ENCODE data around the gene CHI3L1.

CHI3L1 gene

DNA sequence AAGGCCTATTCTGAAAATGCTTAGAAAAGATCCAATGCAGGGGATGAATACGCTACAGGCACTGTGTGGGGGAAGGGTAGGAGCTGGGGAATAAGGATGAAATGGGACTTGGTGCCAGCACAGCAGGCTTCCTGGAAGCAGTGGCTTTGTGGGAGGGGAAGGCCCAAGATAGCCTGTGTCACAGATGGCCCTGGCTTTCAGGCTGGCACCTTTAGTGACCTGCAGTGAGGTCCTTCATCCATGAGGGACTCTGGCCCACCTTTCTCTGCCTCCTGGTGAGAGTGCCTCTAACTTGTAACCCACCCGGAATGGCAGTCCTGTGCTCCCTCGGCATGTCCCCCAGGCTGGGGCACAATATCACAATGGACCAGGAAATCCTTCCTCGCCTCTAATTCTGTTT, 919 bp downstream of the CHI3L1 start:
- DNase-seq: no peak
- Histone ChIP-seq H3K27ac (ENCODE audit: low read length) (no peak overlapping the region), H3K9me3 (ENCODE audit: insufficient read depth, low read length, severe bottlenecking) (no peaks in the 10 kb centered on the region), H3K27me3 (ENCODE audit: insufficient read depth, low read length, poor library complexity) (peaks cover 36% of the 10 kb centered on the region), H2AFZ (ENCODE audit: low read depth, low read length) (no peak overlapping the region), H3K4me3 (ENCODE audit: low read depth in 1 of 2, low read length in 2 of 2) (no peak overlapping the region), H3K79me2 (ENCODE audit: insufficient read depth, low read length) (no peaks in the 10 kb centered on the region), H3K4me2 (ENCODE audit: insufficient read depth, low read length) (no peak overlapping the region), H3K36me3 (ENCODE audit: insufficient read depth, low read length) (no peaks in the 10 kb centered on the region), H3K4me1 (ENCODE audit: insufficient read depth, low read length) (no peaks in the 10 kb centered on the region), H3K9ac (ENCODE audit: low read depth, low read length) (no peak overlapping the region), H4K20me1 (ENCODE audit: insufficient read depth, low read length) (peaks cover 7% of the 10 kb centered on the region; the same call in 1 of the 2 replicates)
- TF ChIP-seq, protein P1, sequence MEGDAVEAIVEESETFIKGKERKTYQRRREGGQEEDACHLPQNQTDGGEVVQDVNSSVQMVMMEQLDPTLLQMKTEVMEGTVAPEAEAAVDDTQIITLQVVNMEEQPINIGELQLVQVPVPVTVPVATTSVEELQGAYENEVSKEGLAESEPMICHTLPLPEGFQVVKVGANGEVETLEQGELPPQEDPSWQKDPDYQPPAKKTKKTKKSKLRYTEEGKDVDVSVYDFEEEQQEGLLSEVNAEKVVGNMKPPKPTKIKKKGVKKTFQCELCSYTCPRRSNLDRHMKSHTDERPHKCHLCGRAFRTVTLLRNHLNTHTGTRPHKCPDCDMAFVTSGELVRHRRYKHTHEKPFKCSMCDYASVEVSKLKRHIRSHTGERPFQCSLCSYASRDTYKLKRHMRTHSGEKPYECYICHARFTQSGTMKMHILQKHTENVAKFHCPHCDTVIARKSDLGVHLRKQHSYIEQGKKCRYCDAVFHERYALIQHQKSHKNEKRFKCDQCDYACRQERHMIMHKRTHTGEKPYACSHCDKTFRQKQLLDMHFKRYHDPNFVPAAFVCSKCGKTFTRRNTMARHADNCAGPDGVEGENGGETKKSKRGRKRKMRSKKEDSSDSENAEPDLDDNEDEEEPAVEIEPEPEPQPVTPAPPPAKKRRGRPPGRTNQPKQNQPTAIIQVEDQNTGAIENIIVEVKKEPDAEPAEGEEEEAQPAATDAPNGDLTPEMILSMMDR (IDR thresholded peaks at IDR 0.05; ENCODE audit: borderline replicate concordance, extremely low read depth, low read length, poor library complexity, severe bottlenecking): no peak
- no peak for TF ChIP-seq EZH2 (IDR thresholded peaks at IDR 0.05; ENCODE audit: borderline replicate concordance, low read depth, low read length, severe bottlenecking)
- no peak for ATAC-seq (ENCODE audit: insufficient read depth, low read depth)

DNA sequence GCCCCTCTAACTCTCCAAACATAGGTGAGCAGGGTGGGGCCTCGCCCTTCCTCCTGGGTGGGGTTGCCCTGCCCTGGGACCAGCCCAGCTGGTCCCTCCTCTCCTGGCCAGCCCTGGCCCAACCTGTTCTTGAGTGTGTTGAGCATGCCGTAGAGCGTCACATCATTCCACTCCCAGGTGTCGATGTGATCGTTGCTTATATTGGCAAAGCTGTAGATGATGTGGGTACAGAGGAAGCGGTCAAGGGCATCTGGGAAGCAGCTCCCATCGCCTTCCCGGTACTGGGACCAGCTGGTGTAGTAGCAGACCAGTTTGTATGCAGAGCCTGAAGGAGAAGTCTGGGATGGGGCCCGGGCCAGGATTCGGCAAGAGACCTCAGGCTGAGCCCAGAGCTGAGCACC, 1.4 kb downstream of the CHI3L1 start:
- ATAC-seq (ENCODE audit: insufficient read depth, low read depth) (no peak), DNase-seq (no peak)
- no peak overlapping the region for H3K27ac ChIP-seq (ENCODE audit: low read length)
- no peaks in the 10 kb centered on the region for H3K36me3 ChIP-seq (ENCODE audit: insufficient read depth, low read length)
- no peak overlapping the region for H3K9ac ChIP-seq (ENCODE audit: low read depth, low read length)
- H2AFZ ChIP-seq (ENCODE audit: low read depth, low read length): no peak overlapping the region
- no peak overlapping the region for H3K4me3 ChIP-seq (ENCODE audit: low read depth in 1 of 2, low read length in 2 of 2)
- no peaks in the 10 kb centered on the region for H3K9me3 ChIP-seq (ENCODE audit: insufficient read depth, low read length, severe bottlenecking)
- H3K4me2 ChIP-seq (ENCODE audit: insufficient read depth, low read length): no peak overlapping the region
- no peaks in the 10 kb centered on the region for H3K4me1 ChIP-seq (ENCODE audit: insufficient read depth, low read length)
- H4K20me1 ChIP-seq (ENCODE audit: insufficient read depth, low read length): peaks cover 7% of the 10 kb centered on the region; the same call in 1 of the 2 replicates
- no peaks in the 10 kb centered on the region for H3K79me2 ChIP-seq (ENCODE audit: insufficient read depth, low read length)
- TF ChIP-seq, protein P1 (IDR thresholded peaks at IDR 0.05; ENCODE audit: borderline replicate concordance, extremely low read depth, low read length, poor library complexity, severe bottlenecking): no peak
- TF ChIP-seq EZH2 (IDR thresholded peaks at IDR 0.05; ENCODE audit: borderline replicate concordance, low read depth, low read length, severe bottlenecking): no peak
- H3K27me3 ChIP-seq (ENCODE audit: insufficient read depth, low read length, poor library complexity): peaks cover 35% of the 10 kb centered on the region

DNA sequence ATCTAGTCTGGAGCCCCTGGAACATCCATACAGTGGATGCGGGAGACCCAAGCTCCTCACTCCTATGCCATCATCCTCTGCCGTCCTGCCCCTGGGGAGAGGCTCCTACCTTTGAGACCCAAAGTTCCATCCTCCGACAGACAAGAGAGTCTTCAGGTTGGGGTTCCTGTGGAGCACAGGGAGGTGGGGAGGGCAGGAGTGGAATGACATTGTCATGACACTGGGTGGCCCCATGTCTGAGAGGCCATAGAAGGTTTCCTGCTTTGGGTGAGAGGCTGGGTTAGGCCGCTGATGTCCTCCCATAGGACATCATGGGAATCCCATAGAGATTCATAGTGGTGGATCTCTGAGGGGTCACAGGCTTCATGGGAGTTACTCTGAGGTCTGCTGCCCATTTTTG, 2.0 kb downstream of the CHI3L1 start:
- TF ChIP-seq, protein P1 (IDR thresholded peaks at IDR 0.05; ENCODE audit: borderline replicate concordance, extremely low read depth, low read length, poor library complexity, severe bottlenecking): no peak
- no peak for TF ChIP-seq EZH2 (IDR thresholded peaks at IDR 0.05; ENCODE audit: borderline replicate concordance, low read depth, low read length, severe bottlenecking)

GRCh38 chr1:203183828-203184227, 2.7 kb downstream of the CHI3L1 start:
- peaks cover 25% of the 10 kb centered on the region for H3K27me3 ChIP-seq (ENCODE audit: insufficient read depth, low read length, poor library complexity)
- DNase-seq: no peak
- no peak for TF ChIP-seq EZH2 (IDR thresholded peaks at IDR 0.05; ENCODE audit: borderline replicate concordance, low read depth, low read length, severe bottlenecking)
- TF ChIP-seq, protein P1 (IDR thresholded peaks at IDR 0.05; ENCODE audit: borderline replicate concordance, extremely low read depth, low read length, poor library complexity, severe bottlenecking): no peak

More for the DNA sequence above, 2.0 kb downstream of the CHI3L1 start:
- ATAC-seq (ENCODE audit: insufficient read depth, low read depth) (no peak), DNase-seq (no peak)
- H3K36me3 ChIP-seq (ENCODE audit: insufficient read depth, low read length): no peaks in the 10 kb centered on the region
- no peak overlapping the region for H3K9ac ChIP-seq (ENCODE audit: low read depth, low read length)
- no peaks in the 10 kb centered on the region for H3K79me2 ChIP-seq (ENCODE audit: insufficient read depth, low read length)
- no peak overlapping the region for H2AFZ ChIP-seq (ENCODE audit: low read depth, low read length)
- H3K9me3 ChIP-seq (ENCODE audit: insufficient read depth, low read length, severe bottlenecking): no peaks in the 10 kb centered on the region
- H3K27me3 ChIP-seq (ENCODE audit: insufficient read depth, low read length, poor library complexity): peaks cover 30% of the 10 kb centered on the region
- H3K4me2 ChIP-seq (ENCODE audit: insufficient read depth, low read length): no peak overlapping the region
- no peak overlapping the region for H3K27ac ChIP-seq (ENCODE audit: low read length)
- no peak overlapping the region for H3K4me3 ChIP-seq (ENCODE audit: low read depth in 1 of 2, low read length in 2 of 2)
- no peaks in the 10 kb centered on the region for H3K4me1 ChIP-seq (ENCODE audit: insufficient read depth, low read length)
- H4K20me1 ChIP-seq (ENCODE audit: insufficient read depth, low read length): peaks cover 7% of the 10 kb centered on the region; the same call in 1 of the 2 replicates

More at GRCh38 chr1:203183828-203184227, 2.7 kb downstream of the CHI3L1 start:
- Histone ChIP-seq H3K4me2 (ENCODE audit: insufficient read depth, low read length) (no peak overlapping the region), H3K36me3 (ENCODE audit: insufficient read depth, low read length) (no peaks in the 10 kb centered on the region), H2AFZ (ENCODE audit: low read depth, low read length) (no peak overlapping the region), H3K79me2 (ENCODE audit: insufficient read depth, low read length) (no peaks in the 10 kb centered on the region), H3K27ac (ENCODE audit: low read length) (no peak overlapping the region), H4K20me1 (ENCODE audit: insufficient read depth, low read length) (peaks cover 7% of the 10 kb centered on the region; the same call in 1 of the 2 replicates), H3K4me1 (ENCODE audit: insufficient read depth, low read length) (no peaks in the 10 kb centered on the region), H3K9ac (ENCODE audit: low read depth, low read length) (no peak overlapping the region), H3K9me3 (ENCODE audit: insufficient read depth, low read length, severe bottlenecking) (no peaks in the 10 kb centered on the region), H3K4me3 (ENCODE audit: low read depth in 1 of 2, low read length in 2 of 2) (no peak overlapping the region)
- ATAC-seq (ENCODE audit: insufficient read depth, low read depth): no peak

Data from DND-41 (cell line).